Measurements from ENCODE around the gene HERPUD2. TPM values are rescaled to one million over a fixed set of nuclear protein-coding genes. Genes with fewer than 3 reads are reported as not detected.

Gene HERPUD2
- total and polyA plus RNA-seq, 5 experiments from 2014 or later = 58.7 to 78.2 (median 72.8) TPM

- Mint-ChIP-seq H3K36me3 (no peaks in the 10 kb centered on the region), H3K4me3 (no peak overlapping the region), H3K9me3 (peaks cover 0 to 2% (median 0%) of the 10 kb centered on the region in 9 donors), H3K27ac (peak overlapping the region in 6 of 10 donors; percentile 6 to 83 (median 53)), H3K4me1 (peaks cover 12 to 70% (median 57%) of the 10 kb centered on the region in 4 donors), H3K27me3 (no peaks in the 10 kb centered on the region)
- ATAC-seq = peak; percentile 16 to 23
- DNase-seq = no peak
- POLR2A ChIA-PET = interaction anchor here (1.0 to 1.8 kb wide), 3 partner anchors 28 to 79 kb away, joined by 3 to 6 read pairs (median 3); partner anchors contain the start of gene HERPUD2
Observed at GRCh38 chr7:35723011-35723410, 28.1 kb upstream of the HERPUD2 start.

GRCh38 chr7:35722054-35722849 is 27.3 kb upstream of the HERPUD2 start:
- H3K4me3 Mint-ChIP-seq = no peak overlapping the region
- peaks cover 10 to 63% (median 50%) of the 10 kb centered on the region in 4 donors for H3K4me1 Mint-ChIP-seq
- H3K27ac Mint-ChIP-seq = peak overlapping the region in 6 of 10 donors; percentile 18 to 83 (median 59)
- no peaks in the 10 kb centered on the region for H3K27me3 Mint-ChIP-seq
- H3K9me3 Mint-ChIP-seq = peaks cover 0 to 2% (median 0%) of the 10 kb centered on the region in 9 donors
- POLR2A ChIA-PET = interaction anchor here (1.0 to 1.8 kb wide), 3 partner anchors 27 to 79 kb away, joined by 3 to 6 read pairs (median 3); partner anchors contain the start of gene HERPUD2
- DNase-seq (no peak), ATAC-seq (no peak)
- H3K36me3 Mint-ChIP-seq = no peaks in the 10 kb centered on the region

- Mint-ChIP-seq H3K4me1 (peaks cover 7 to 53% (median 42%) of the 10 kb centered on the region in 4 donors), H3K27ac (peak overlapping the region in 4 of 10 donors; percentile 48 to 83 (median 74)), H3K4me3 (no peak overlapping the region), H3K9me3 (peaks cover 0 to 2% (median 0%) of the 10 kb centered on the region in 9 donors), H3K27me3 (no peaks in the 10 kb centered on the region), H3K36me3 (no peaks in the 10 kb centered on the region)
- DNase-seq (no peak), ATAC-seq (no peak)
- POLR2A ChIA-PET = no interaction called here
Observed at GRCh38 chr7:35721288-35721687, 26.4 kb upstream of the HERPUD2 start.

GRCh38 chr7:35720849-35721248 is 25.9 kb upstream of the HERPUD2 start:
- H3K36me3 Mint-ChIP-seq = no peaks in the 10 kb centered on the region
- H3K4me3 Mint-ChIP-seq = no peak overlapping the region
- DNase-seq (no peak), ATAC-seq (no peak)
- H3K9me3 Mint-ChIP-seq = peaks cover 0 to 2% (median 0%) of the 10 kb centered on the region in 9 donors
- no peaks in the 10 kb centered on the region for H3K27me3 Mint-ChIP-seq
- peaks cover 5 to 49% (median 37%) of the 10 kb centered on the region in 4 donors for H3K4me1 Mint-ChIP-seq
- no peak overlapping the region for H3K27ac Mint-ChIP-seq
- POLR2A ChIA-PET = no interaction called here

DNA sequence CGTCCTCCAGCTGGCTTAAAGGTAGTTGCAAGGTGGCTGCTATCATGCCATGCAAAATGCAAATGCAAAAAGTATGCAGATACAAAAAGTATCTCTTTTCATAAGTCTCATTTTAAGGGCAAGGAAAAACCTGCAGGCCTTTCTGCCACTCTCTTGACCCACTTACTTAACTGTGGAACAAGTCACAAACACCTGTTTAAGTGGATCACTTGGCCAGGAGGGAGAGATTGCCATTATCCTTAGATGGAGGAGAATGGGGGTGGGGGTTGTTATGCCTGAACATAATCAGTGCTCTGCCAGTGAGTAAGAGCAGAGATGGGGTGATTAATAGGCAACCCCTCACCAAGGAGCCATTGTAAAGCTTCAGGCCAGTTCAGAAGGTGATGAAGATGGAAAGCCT is 25.1 kb upstream of the HERPUD2 start:
- peaks cover 0 to 2% (median 0%) of the 10 kb centered on the region in 9 donors for H3K9me3 Mint-ChIP-seq
- peaks cover 5 to 44% (median 31%) of the 10 kb centered on the region in 4 donors for H3K4me1 Mint-ChIP-seq
- peak overlapping the region in 2 of 10 donors; percentile 21 to 62 for H3K27ac Mint-ChIP-seq
- H3K4me3 Mint-ChIP-seq = no peak overlapping the region
- POLR2A ChIA-PET = interaction anchor here (0.7 kb wide), 1 partner anchor 21 kb away, joined by 3 read pairs; no protein-coding TSS in a partner anchor
- no peaks in the 10 kb centered on the region for H3K36me3 Mint-ChIP-seq
- no peaks in the 10 kb centered on the region for H3K27me3 Mint-ChIP-seq
- DNase-seq (no peak), ATAC-seq (no peak)

- H3K9me3 Mint-ChIP-seq = peaks cover 0 to 2% (median 0%) of the 10 kb centered on the region in 9 donors
- H3K4me3 Mint-ChIP-seq = no peak overlapping the region
- ATAC-seq (no peak), DNase-seq (no peak)
- POLR2A ChIA-PET = interaction anchor here (0.7 kb wide), 1 partner anchor 9 kb away, joined by 3 read pairs; no protein-coding TSS in a partner anchor
- H3K4me1 Mint-ChIP-seq = peaks cover 9 to 33% (median 21%) of the 10 kb centered on the region in 4 donors
- no peaks in the 10 kb centered on the region for H3K27me3 Mint-ChIP-seq
- H3K27ac Mint-ChIP-seq = no peak overlapping the region
- no peaks in the 10 kb centered on the region for H3K36me3 Mint-ChIP-seq
Observed at GRCh38 chr7:35718047-35718446, 23.1 kb upstream of the HERPUD2 start.

- POLR2A ChIA-PET = no interaction called here
- ATAC-seq = no peak
Observed at GRCh38 chr7:35717516-35717915, 22.6 kb upstream of the HERPUD2 start.

DNA sequence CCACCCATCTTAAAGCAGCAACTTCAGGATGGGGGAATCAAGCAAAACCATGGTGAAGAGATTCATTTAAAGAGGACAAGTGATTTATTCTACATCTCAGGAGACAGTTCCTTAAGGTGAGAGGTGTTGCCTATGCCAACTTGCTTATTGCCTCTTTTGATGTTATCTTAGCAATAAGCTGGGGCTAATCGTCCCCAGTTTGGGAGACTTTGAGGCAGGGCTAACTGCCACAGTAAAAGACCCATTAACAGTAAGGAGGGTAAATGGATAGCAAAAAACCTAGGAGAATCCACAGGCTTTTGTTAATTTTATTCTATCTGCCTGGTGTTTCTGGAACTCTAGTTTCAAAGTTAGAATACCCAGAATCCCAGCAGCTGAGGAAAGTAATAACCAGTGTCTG is 22.1 kb upstream of the HERPUD2 start:
- DNase-seq (no peak), ATAC-seq (no peak)
- Mint-ChIP-seq H3K4me3 (no peak overlapping the region), H3K9me3 (no peaks in the 10 kb centered on the region), H3K36me3 (no peaks in the 10 kb centered on the region), H3K27me3 (no peaks in the 10 kb centered on the region), H3K4me1 (peaks cover 6 to 23% (median 12%) of the 10 kb centered on the region in 4 donors), H3K27ac (peak overlapping the region in 2 of 10 donors; percentile 11 to 76)
- POLR2A ChIA-PET = no interaction called here

More at GRCh38 chr7:35717516-35717915, 22.6 kb upstream of the HERPUD2 start:
- Mint-ChIP-seq H3K4me1 (peaks cover 8 to 28% (median 16%) of the 10 kb centered on the region in 4 donors), H3K27ac (peak overlapping the region in 1 of 10 donors; percentile 27), H3K9me3 (no peaks in the 10 kb centered on the region), H3K36me3 (no peaks in the 10 kb centered on the region), H3K4me3 (no peak overlapping the region), H3K27me3 (no peaks in the 10 kb centered on the region)
- DNase-seq = no peak

- H3K4me1 Mint-ChIP-seq = peaks cover 6 to 15% (median 8%) of the 10 kb centered on the region in 4 donors
- H3K27me3 Mint-ChIP-seq = no peaks in the 10 kb centered on the region
- POLR2A ChIA-PET = no interaction called here
- peak overlapping the region in 3 of 10 donors; percentile 29 to 56 (median 51) for H3K27ac Mint-ChIP-seq
- H3K36me3 Mint-ChIP-seq = no peaks in the 10 kb centered on the region
- DNase-seq = no peak
- no peak overlapping the region for H3K4me3 Mint-ChIP-seq
- no peak for ATAC-seq
- no peaks in the 10 kb centered on the region for H3K9me3 Mint-ChIP-seq
Observed at GRCh38 chr7:35716038-35716803, 21.3 kb upstream of the HERPUD2 start.

GRCh38 chr7:35714862-35715261 is 19.9 kb upstream of the HERPUD2 start:
- H3K27me3 Mint-ChIP-seq = no peaks in the 10 kb centered on the region
- no peak for ATAC-seq
- POLR2A ChIA-PET = no interaction called here
- no peak overlapping the region for H3K4me3 Mint-ChIP-seq
- no peaks in the 10 kb centered on the region for H3K9me3 Mint-ChIP-seq
- no peaks in the 10 kb centered on the region for H3K36me3 Mint-ChIP-seq
- no peak for DNase-seq
- H3K4me1 Mint-ChIP-seq = peaks cover 9 to 19% (median 15%) of the 10 kb centered on the region in 4 donors
- H3K27ac Mint-ChIP-seq = peak overlapping the region in 4 of 10 donors; percentile 9 to 53 (median 34)

- ATAC-seq (no peak), DNase-seq (no peak)
- peak overlapping the region in 4 of 10 donors; percentile 0 to 36 (median 18) for H3K27ac Mint-ChIP-seq
- peaks cover 11 to 23% (median 20%) of the 10 kb centered on the region in 4 donors for H3K4me1 Mint-ChIP-seq
- POLR2A ChIA-PET = no interaction called here
- H3K9me3 Mint-ChIP-seq = no peaks in the 10 kb centered on the region
- no peak overlapping the region for H3K4me3 Mint-ChIP-seq
- no peaks in the 10 kb centered on the region for H3K36me3 Mint-ChIP-seq
- H3K27me3 Mint-ChIP-seq = no peaks in the 10 kb centered on the region
Observed at GRCh38 chr7:35714407-35714806, 19.5 kb upstream of the HERPUD2 start.

- H3K4me3 Mint-ChIP-seq = no peak overlapping the region
- peaks cover 12 to 30% (median 21%) of the 10 kb centered on the region in 4 donors for H3K4me1 Mint-ChIP-seq
- H3K36me3 Mint-ChIP-seq = no peaks in the 10 kb centered on the region
- DNase-seq (no peak), ATAC-seq (no peak)
- no peak overlapping the region for H3K27ac Mint-ChIP-seq
- no peaks in the 10 kb centered on the region for H3K9me3 Mint-ChIP-seq
- POLR2A ChIA-PET = interaction anchor here (0.9 kb wide), 1 partner anchor 17 kb away, joined by 3 read pairs; no protein-coding TSS in a partner anchor
- no peaks in the 10 kb centered on the region for H3K27me3 Mint-ChIP-seq
Observed at GRCh38 chr7:35712563-35713226, 17.8 kb upstream of the HERPUD2 start.
